GM12892 (cell line): Measurements from ENCODE around the gene METAP1D.
A peak's percentile ranks its signal among the peaks of the same experiment; 100 is the strongest.

Source experiments
- DNase-seq: peaks from one replicate; pipeline ENCODE4 v3.0.0; 2011; ENCODE audit not compliant: insufficient read length
- FAIRE-seq: peaks from 2 replicates; lab custom pipeline; 2011; peaks lifted over from hg19 to GRCh38; lab: Jason Lieb, UNC
- POLR2A ChIP-seq: IDR thresholded peaks from 2 replicates; pipeline ENCODE4 v1.6.1; 2011; ENCODE audit warnings: low read depth, low read length, control low read depth
- POLR2AphosphoS5 ChIP-seq: IDR thresholded peaks from 2 replicates; pipeline ENCODE4 v1.6.1; 2011; ENCODE audit warnings: low read depth, low read length, control low read depth
- TAF1 ChIP-seq: IDR thresholded peaks from 2 replicates; pipeline ENCODE4 v1.6.1; 2011; ENCODE audit warnings: low read depth, mild to moderate bottlenecking, control low read depth, low read length, borderline replicate concordance

Gene METAP1D

DNA sequence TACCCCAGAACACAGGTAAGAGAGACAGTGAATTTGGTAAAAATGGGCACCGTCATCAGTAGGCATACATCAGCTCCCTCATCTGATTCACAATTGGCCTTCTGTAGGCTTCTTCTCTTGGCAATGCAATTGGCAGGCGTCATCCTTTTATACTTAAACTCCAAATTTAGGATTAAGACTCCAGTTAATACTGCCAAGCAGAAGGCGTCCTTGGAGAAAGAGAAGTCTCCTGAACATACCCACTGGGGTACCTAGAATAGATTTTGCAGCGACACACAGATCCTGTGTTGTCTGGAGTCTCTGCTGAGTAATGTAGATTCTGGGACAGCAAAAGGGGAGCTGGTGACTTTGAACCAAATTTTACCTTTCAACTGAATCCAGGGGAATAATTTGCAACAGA is 592 bp upstream of the METAP1D start:
- DNase-seq (no peak), FAIRE-seq (no peak)
- TF ChIP-seq POLR2AphosphoS5 (no peak), POLR2A (no peak), TAF1 (no peak)

DNA sequence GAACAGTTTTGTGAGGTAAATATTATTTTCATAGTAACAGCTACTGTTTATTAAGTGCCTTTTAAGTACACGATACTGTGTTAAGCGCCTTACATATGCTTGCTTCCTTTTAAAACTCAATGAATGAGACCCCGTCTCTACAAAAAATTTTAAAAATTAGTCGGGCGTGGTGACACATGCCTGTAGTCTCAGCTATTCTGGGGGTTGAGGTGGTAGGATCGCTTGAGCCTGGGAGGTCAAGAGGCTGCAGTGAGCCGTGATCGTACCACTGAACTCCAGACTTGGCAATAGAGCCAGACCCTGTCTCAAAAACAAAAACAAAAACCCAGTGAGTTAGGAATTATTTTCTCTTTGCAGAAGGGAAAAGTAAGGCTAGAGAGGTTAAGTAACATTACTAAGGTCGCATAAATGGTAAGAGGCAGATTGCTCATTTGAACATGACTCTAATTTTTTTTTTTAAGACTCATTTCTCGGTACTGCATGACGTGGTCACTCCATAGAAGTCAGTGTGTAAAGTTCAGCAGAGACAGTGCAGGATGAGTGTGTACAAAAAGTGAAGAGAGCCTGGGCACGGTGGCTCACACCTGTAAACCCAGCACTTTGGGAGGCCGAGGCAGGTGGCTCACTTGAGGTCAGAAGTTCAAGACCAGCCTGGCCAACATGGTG is 1.1 kb downstream of the METAP1D start:
- TF ChIP-seq POLR2A (no peak), TAF1 (no peak), POLR2AphosphoS5 (no peak)
- FAIRE-seq (peak; percentile 33), DNase-seq (no peak)

DNA sequence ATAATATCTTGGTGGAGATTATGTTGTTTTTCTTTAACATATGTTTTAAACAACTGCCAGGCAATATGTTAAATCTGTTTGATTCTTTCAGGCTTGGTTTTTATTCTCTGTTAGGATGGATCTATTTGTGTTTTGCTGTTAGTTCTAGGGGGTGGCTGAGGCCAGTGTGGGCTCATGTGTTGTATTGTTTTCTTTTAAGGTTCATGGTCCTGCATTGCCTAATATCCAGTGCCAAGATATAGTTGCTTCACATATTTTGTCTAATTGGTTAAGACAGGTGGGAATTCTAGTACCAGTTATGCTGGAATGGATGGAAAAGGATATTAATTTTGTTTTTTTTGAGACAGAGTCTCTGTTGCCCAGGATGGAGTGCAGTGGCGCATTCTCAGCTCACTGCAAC is 7.6 kb downstream of the METAP1D start:
- no peak for FAIRE-seq
- TF ChIP-seq TAF1 (no peak), POLR2AphosphoS5 (no peak), POLR2A (no peak)
- DNase-seq: no peak

DNA sequence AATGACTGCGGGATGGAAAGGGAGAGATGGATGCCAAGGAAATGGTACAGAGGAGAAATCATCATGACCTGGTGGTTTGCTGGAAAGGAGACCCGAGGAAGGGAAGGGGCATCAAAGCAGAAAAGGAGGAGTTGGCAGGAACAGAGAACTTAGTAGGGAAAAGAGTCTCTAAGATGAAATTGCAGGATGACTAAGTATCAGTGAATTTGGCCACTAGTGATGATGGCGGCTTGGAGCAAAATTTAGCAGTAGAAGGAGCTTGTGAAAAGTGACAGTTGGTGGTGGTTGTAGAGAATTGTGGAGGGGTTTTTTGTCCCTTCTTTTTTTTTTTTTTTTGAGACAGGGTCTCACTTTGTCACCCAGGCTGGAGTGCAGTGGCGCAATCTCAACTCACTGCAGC is 10.1 kb downstream of the METAP1D start:
- peak; percentile 5 for FAIRE-seq
- DNase-seq: no peak
- no peak for TF ChIP-seq POLR2AphosphoS5
- TF ChIP-seq POLR2A: no peak
- no peak for TF ChIP-seq TAF1

DNA sequence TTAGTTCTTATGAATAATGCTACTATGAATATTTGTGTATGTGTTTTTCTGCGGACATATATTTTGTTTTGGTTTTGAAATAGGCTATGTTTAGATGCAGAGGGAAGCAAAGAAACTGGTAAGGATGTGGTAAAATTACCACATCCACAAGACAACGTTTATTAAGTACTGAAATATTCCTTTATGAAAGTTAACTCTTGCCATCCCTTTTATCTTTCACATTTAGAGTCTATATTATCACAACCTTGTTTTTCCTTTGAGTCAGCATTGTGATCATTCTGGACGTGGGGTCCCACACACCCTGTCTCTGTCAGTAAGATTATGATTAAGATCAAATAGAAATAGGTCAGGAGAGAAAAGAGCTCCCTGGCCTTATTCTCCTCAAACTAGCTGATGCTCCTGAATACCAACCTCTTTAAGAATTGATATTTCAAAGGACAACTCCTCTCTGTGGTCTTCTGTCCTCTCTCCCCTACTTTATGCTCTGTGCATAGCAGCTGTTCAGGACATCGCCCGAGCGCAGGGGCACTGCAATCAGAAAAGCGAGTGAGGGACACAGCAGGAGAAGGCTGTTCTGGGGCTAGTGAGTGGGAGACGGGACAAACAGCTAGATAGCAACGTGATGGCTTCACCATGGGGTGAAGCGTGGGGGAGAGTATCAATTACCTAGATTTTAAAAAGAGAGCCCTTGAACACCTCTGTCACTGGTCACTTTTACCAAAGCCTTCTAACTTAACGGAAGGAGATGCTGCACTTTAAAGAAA is 12.2 kb downstream of the METAP1D start:
- FAIRE-seq: no peak
- TF ChIP-seq POLR2A (no peak), POLR2AphosphoS5 (no peak), TAF1 (no peak)
- DNase-seq: no peak

DNA sequence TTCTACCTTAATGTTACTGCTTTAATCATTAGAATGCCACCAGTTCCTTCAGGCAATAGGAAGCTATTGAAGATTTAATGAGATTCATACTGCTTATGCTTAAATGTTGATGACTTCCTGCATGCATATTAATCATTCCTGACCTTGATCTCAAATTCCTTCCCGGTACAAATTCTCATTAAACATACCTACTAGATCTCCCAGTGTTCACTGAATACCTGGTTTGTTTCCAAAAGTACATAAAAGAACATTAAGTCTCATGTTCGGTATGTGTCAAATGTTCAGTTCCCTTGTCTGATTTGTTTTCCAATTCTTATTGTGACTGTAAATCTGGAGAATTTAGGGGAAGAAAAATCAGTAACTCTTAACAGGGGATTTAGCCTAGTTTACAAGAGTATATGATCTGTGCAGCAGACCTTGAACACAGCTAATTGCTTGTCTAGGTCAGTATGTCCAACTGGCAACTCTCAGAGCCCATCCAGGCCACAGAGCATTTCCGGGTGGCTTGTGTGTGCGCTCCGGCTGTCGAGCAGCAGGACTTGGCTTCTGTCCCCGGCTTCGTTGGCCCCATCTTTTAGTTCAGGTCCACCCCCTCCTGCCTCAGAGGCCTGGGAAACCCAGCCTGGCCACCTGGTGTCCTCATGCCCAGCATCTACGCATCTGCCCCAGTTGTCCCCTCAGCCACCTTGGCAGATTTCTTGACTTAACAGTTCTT is 13.1 kb downstream of the METAP1D start:
- TF ChIP-seq POLR2AphosphoS5 (no peak), TAF1 (no peak), POLR2A (no peak)
- FAIRE-seq (no peak), DNase-seq (no peak)

DNA sequence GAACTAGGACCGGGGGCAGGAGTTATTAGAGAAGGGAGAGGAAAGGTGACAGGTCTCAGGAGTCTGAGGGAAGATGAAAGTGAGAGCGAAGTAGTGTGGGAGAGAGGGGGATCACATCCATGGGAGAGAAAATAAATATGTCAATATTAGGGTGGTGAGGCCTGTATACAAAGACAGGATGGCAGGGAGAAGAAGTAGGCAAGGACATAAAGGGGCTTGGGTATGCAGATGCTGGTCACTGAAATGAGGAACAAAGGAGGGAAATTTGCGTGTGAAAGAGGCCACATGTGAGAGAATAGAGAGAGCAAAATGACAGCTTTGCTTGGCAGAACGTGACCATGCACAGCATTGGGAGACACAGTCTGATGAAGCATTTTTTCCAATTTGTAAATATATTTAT is 13.6 kb downstream of the METAP1D start:
- TF ChIP-seq TAF1 (no peak), POLR2AphosphoS5 (no peak), POLR2A (no peak)
- DNase-seq (peak; percentile 33), FAIRE-seq (peak; percentile 48)

DNA sequence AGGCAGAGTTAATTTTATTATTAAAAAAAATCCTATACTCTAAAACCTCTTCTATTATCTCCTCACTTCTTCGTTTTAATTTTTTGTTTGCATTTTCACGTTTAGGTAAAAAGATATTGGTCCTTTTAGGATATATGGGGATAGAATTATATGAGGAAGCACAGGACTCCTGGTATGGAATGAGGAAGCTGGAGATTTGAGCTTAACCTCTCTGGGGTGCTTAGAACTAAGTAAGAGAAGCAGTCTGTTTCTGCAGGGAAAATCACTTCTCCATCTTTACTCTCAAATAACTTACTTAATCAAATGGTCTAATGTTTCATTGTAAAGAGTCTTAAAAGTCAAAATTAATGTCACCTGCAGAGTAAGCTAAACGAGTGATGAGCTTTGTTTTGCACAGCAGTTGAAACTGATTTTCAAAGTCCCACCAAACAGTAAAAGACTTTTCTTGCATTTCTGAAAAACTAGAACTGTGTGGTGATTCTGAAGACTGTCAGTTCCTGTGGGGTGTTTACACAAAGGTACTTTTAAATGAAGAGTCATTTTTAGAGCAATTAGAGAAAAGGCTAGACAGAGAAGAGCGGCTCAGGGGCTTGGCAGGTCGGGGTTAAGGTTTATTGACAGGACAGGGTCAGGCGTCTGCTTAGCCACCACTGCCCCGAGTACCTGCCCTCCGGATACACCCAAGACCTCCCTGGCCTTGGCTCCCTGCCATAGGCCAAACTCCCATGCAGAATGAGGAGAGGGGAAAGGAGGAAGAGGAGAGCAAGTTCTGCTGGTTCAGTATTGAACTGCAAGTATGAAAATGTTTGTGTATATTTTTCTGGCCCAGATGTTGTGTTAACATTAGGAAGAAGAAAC is 21.6 kb downstream of the METAP1D start:
- DNase-seq (no peak), FAIRE-seq (no peak)
- TF ChIP-seq POLR2A: no peak
- no peak for TF ChIP-seq POLR2AphosphoS5
- no peak for TF ChIP-seq TAF1

DNA sequence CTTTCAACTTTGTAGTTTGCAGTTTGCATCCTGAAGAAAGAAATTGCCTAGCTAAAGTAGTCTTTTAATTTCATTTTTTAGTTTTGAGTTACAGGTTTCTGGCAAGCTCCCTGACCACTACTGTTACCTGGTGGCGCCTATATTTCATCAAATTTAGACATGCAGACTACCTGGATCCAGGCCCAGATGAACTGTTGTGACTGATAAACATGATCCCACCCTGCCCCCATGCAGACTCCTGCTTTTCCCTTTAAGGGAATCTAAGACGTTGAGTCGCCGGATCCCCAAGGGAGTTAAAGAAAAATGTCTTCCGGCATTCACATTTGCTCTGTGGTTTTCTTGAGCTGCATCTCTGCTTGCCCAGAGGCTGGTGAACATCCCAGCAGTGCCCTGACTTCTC is 22.2 kb downstream of the METAP1D start:
- FAIRE-seq (no peak), DNase-seq (no peak)
- TF ChIP-seq POLR2A (no peak), TAF1 (no peak), POLR2AphosphoS5 (no peak)

DNA sequence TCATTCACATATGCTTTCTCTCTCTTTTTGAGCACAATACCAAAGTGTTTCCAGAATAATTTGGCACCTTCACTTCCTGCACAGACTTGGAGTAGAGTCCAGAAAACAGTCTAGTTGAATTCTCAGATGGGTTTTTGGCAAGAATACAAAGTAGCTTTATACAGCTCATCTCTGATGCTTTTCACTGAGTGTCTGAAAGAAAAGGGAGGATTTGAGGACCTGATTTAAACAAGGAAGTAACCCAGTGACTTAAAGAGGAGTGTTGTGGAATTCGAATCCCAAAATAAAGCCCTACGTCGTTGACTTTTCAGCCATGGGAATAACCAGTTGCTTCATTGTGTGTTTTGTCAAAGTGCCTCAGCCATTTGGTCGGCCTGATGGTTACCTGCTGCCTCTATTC is 31.8 kb downstream of the METAP1D start:
- FAIRE-seq (no peak), DNase-seq (no peak)
- TF ChIP-seq POLR2AphosphoS5 (no peak), TAF1 (no peak), POLR2A (no peak)

DNA sequence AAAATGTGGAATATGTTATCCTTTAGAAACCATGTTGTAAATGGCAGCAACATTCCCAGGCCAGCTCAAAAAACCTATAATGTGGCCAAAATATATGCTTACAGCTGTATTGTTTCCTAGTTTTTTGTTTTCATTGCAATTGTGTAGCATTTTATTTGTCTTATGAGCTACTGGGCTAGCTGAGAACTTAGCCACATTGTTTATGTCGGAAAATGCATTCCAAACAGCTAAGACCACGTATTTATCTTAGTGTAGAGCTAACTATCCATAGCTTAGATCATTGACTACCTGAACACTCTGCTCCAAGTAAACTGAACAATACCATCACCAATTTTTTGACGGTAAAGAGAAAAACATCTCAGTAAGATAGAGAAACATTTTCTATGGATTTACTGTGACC is 38.4 kb downstream of the METAP1D start:
- no peak for FAIRE-seq
- no peak for TF ChIP-seq POLR2AphosphoS5
- TF ChIP-seq POLR2A: no peak
- no peak for TF ChIP-seq TAF1
- no peak for DNase-seq
